Measurements from ENCODE around the gene CDKN1C.

Gene CDKN1C

DNA sequence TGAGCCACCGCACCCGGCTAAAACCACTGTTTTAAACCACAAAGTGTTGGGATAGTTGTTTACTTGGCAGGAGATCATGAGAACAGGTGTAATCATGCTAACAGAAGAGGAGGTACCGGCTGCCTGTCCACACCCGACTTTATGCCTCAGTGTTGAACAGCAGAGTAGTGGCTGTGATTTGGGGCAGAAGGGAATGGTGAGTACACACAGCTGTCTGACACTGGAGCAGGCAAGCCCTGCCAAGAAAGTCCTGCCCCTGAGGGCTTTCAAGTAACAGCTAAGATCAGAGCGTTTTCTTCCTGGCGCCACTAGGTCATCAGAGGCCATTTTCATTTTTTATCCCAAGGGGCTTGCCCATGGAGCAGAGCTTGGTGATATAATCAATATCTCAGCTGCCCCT is 8.1 kb downstream of the CDKN1C start:
- H3K9me3 ChIP-seq (replicated peaks; ENCODE audit: insufficient read depth, low read length) = no peaks in the 10 kb centered on the region

GRCh38 chr11:2874963-2875362 is 10.6 kb downstream of the CDKN1C start:
- no peak overlapping the region for H3K27ac ChIP-seq (ENCODE audit: low read length)

More for the DNA sequence above, 8.1 kb downstream of the CDKN1C start:
- no peak overlapping the region for H3K27ac ChIP-seq (ENCODE audit: low read length)
- H3K9me2 ChIP-seq (replicated peaks; ENCODE audit: insufficient read depth, low read length) = no peaks in the 10 kb centered on the region
- no peaks in the 10 kb centered on the region for H3K36me3 ChIP-seq (replicated peaks; ENCODE audit: insufficient read depth, low read length)
- TF ChIP-seq EZH2phosphoT487 (IDR thresholded peaks at IDR 0.05; ENCODE audit: low read length) (no peak), EZH2 (optimal IDR thresholded peaks at IDR 0.05; ENCODE audit: low read depth, low read length) (no peak), CTCF (IDR thresholded peaks at IDR 0.05; ENCODE audit: low read length) (no peak)
- no peak overlapping the region for H3K4me2 ChIP-seq (ENCODE audit: low read depth, low read length)
- H2AFZ ChIP-seq (ENCODE audit: low read length) = no peak overlapping the region
- no peak overlapping the region for H3K4me3 ChIP-seq (ENCODE audit: low read length)
- DNase-seq = no peak
- no peaks in the 10 kb centered on the region for H3K4me1 ChIP-seq (ENCODE audit: low read length)
- H4K20me1 ChIP-seq (ENCODE audit: insufficient read depth, low read length) = no peaks in the 10 kb centered on the region
- no peak overlapping the region for H3K9ac ChIP-seq (ENCODE audit: low read length)
- no peaks in the 10 kb centered on the region for H3F3A ChIP-seq (ENCODE audit: insufficient read depth, low read length)
- no peaks in the 10 kb centered on the region for H3K79me2 ChIP-seq (ENCODE audit: low read length)
- H3K27me3 ChIP-seq (replicated peaks; ENCODE audit: insufficient read depth, low read length) = peaks cover 11% of the 10 kb centered on the region; the same call in 1 of the 2 replicates

GRCh38 chr11:2870969-2871680 is 14.4 kb downstream of the CDKN1C start:
- Histone ChIP-seq H3K79me2 (ENCODE audit: low read length) (no peaks in the 10 kb centered on the region), H2AFZ (ENCODE audit: low read length) (no peak overlapping the region), H4K20me1 (ENCODE audit: insufficient read depth, low read length) (no peaks in the 10 kb centered on the region), H3K36me3 (replicated peaks; ENCODE audit: insufficient read depth, low read length) (no peaks in the 10 kb centered on the region), H3F3A (ENCODE audit: insufficient read depth, low read length) (no peaks in the 10 kb centered on the region), H3K4me1 (ENCODE audit: low read length) (no peaks in the 10 kb centered on the region), H3K9me3 (replicated peaks; ENCODE audit: insufficient read depth, low read length) (no peaks in the 10 kb centered on the region), H3K9ac (ENCODE audit: low read length) (no peak overlapping the region), H3K27ac (ENCODE audit: low read length) (no peak overlapping the region), H3K9me2 (replicated peaks; ENCODE audit: insufficient read depth, low read length) (no peaks in the 10 kb centered on the region), H3K27me3 (replicated peaks; ENCODE audit: insufficient read depth, low read length) (peaks cover 16% of the 10 kb centered on the region), H3K4me3 (ENCODE audit: low read length) (no peak overlapping the region), H3K4me2 (ENCODE audit: low read depth, low read length) (no peak overlapping the region)
- DNase-seq = no peak
- TF ChIP-seq EZH2 (optimal IDR thresholded peaks at IDR 0.05; ENCODE audit: low read depth, low read length) = no peak
- no peak for TF ChIP-seq CTCF (IDR thresholded peaks at IDR 0.05; ENCODE audit: low read length)
- TF ChIP-seq EZH2phosphoT487 (IDR thresholded peaks at IDR 0.05; ENCODE audit: low read length) = no peak

More at GRCh38 chr11:2874963-2875362, 10.6 kb downstream of the CDKN1C start:
- Histone ChIP-seq H3K4me1 (ENCODE audit: low read length) (no peaks in the 10 kb centered on the region), H3K9ac (ENCODE audit: low read length) (no peak overlapping the region), H3K9me2 (replicated peaks; ENCODE audit: insufficient read depth, low read length) (no peaks in the 10 kb centered on the region), H4K20me1 (ENCODE audit: insufficient read depth, low read length) (no peaks in the 10 kb centered on the region), H2AFZ (ENCODE audit: low read length) (no peak overlapping the region), H3F3A (ENCODE audit: insufficient read depth, low read length) (no peaks in the 10 kb centered on the region), H3K27me3 (replicated peaks; ENCODE audit: insufficient read depth, low read length) (peaks cover 22% of the 10 kb centered on the region), H3K9me3 (replicated peaks; ENCODE audit: insufficient read depth, low read length) (no peaks in the 10 kb centered on the region), H3K4me2 (ENCODE audit: low read depth, low read length) (no peak overlapping the region), H3K4me3 (ENCODE audit: low read length) (no peak overlapping the region), H3K79me2 (ENCODE audit: low read length) (no peaks in the 10 kb centered on the region), H3K36me3 (replicated peaks; ENCODE audit: insufficient read depth, low read length) (no peaks in the 10 kb centered on the region)
- TF ChIP-seq CTCF (IDR thresholded peaks at IDR 0.05; ENCODE audit: low read length) = no peak
- no peak for TF ChIP-seq EZH2phosphoT487 (IDR thresholded peaks at IDR 0.05; ENCODE audit: low read length)
- TF ChIP-seq EZH2 (optimal IDR thresholded peaks at IDR 0.05; ENCODE audit: low read depth, low read length) = no peak
- DNase-seq = no peak

Data from MM.1S (cell line).